Type B pancreatic cell (in vitro differentiated cells): ENCODE measurements around the gene FMN1. TPM values are rescaled to one million over a fixed set of nuclear protein-coding genes. Genes with fewer than 3 reads are reported as not detected.
A peak's percentile ranks its signal among the peaks of the same experiment; 100 is the strongest.

ENCODE experiments used
- DNase-seq: peaks from one replicate; pipeline ENCODE4 v3.0.0; 2021; ENCODE audit warnings: mixed read lengths; ENCODE audit not compliant: unreplicated experiment; ENCODE audit errors: extremely low spot score
- H3K27ac Mint-ChIP-seq: 2 replicates; pipeline ENCODE4 v1.8.0; 2021; ENCODE audit warnings: mild to moderate bottlenecking, mixed read lengths
- H3K27me3 Mint-ChIP-seq: 2 replicates; pipeline ENCODE4 v1.8.0; 2021; ENCODE audit warnings: mixed read lengths
- H3K36me3 Mint-ChIP-seq: 2 replicates; pipeline ENCODE4 v1.8.0; 2021; ENCODE audit warnings: mixed read lengths
- H3K4me1 Mint-ChIP-seq: one replicate; pipeline ENCODE4 v1.8.0; 2021; ENCODE audit warnings: mixed read lengths; ENCODE audit not compliant: unreplicated experiment
- H3K4me3 Mint-ChIP-seq: 2 replicates; pipeline ENCODE4 v1.8.0; 2021; ENCODE audit warnings: mild to moderate bottlenecking, mixed read lengths
- H3K9me3 Mint-ChIP-seq: 2 replicates; pipeline ENCODE4 v1.8.0; 2021; ENCODE audit warnings: mixed read lengths
- CTCF ChIP-seq: fragments of 200-600 bp; sonication (generic); conservative IDR thresholded peaks from 2 replicates; pipeline ENCODE4 v1.5.0; 2021; ENCODE audit warnings: antibody characterized with exemption, mild to moderate bottlenecking
- total RNA-seq: library from RNA; stranded (reverse); gene quantifications from 2 replicates; pipeline ENCODE4 v1.2.1, GENCODE V29; 2021; ENCODE audit warnings: low replicate concordance

The FMN1 gene
- total RNA-seq, 1 donor from 2014 or later, result 22.1 TPM

DNA sequence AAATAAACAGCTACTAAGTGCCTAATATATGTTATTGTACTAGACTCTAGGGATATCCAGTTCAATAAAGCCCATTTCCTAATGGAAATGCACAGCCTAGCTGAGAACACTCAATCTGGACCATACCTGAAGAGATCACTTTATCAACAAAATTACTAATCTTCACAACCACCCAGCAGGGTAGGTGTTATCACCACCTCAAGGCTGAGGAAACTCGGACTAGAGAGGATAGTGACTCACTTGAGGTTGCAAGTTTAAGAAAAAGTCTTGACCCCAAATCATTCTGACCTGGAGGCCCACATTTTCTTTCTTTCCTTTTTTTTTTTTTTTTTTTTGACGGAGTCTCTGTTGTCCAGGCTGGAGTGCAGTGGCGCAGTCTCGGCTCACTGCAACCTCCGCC, 3.1 kb upstream of the FMN1 start:
- peaks cover 21% of the 10 kb centered on the region for H3K4me1 Mint-ChIP-seq
- DNase-seq, result no peak
- H3K36me3 Mint-ChIP-seq, result no peaks in the 10 kb centered on the region
- no peak overlapping the region for H3K4me3 Mint-ChIP-seq
- H3K27ac Mint-ChIP-seq, result no peak overlapping the region
- peaks cover 36% of the 10 kb centered on the region for H3K27me3 Mint-ChIP-seq
- no peak for TF ChIP-seq CTCF
- H3K9me3 Mint-ChIP-seq, result no peaks in the 10 kb centered on the region

- Mint-ChIP-seq H3K4me3 (peak overlapping the region; percentile 86), H3K27me3 (peaks cover 41% of the 10 kb centered on the region), H3K4me1 (peaks cover 4% of the 10 kb centered on the region), H3K9me3 (no peaks in the 10 kb centered on the region), H3K27ac (peak overlapping the region; percentile 64), H3K36me3 (no peaks in the 10 kb centered on the region)
- DNase-seq, result no peak
- TF ChIP-seq CTCF, result no peak
These were observed 277 bp downstream of the FMN1 start for GRCh38 chr15:33194237-33194636.

- peaks cover 4% of the 10 kb centered on the region for H3K4me1 Mint-ChIP-seq
- no peaks in the 10 kb centered on the region for H3K9me3 Mint-ChIP-seq
- peaks cover 41% of the 10 kb centered on the region for H3K27me3 Mint-ChIP-seq
- no peaks in the 10 kb centered on the region for H3K36me3 Mint-ChIP-seq
- no peak for DNase-seq
- TF ChIP-seq CTCF, result no peak
- no peak overlapping the region for H3K27ac Mint-ChIP-seq
- no peak overlapping the region for H3K4me3 Mint-ChIP-seq
These were observed 2.9 kb downstream of the FMN1 start for GRCh38 chr15:33191591-33191990.

GRCh38 chr15:33190539-33190938, 4.0 kb downstream of the FMN1 start:
- Mint-ChIP-seq H3K4me3 (no peak overlapping the region), H3K27ac (no peak overlapping the region), H3K4me1 (peaks cover 4% of the 10 kb centered on the region), H3K27me3 (peaks cover 37% of the 10 kb centered on the region), H3K9me3 (no peaks in the 10 kb centered on the region), H3K36me3 (no peaks in the 10 kb centered on the region)
- no peak for DNase-seq
- no peak for TF ChIP-seq CTCF

GRCh38 chr15:33188641-33189257, 5.8 kb downstream of the FMN1 start:
- DNase-seq, result no peak
- no peaks in the 10 kb centered on the region for H3K36me3 Mint-ChIP-seq
- no peak overlapping the region for H3K4me3 Mint-ChIP-seq
- H3K4me1 Mint-ChIP-seq, result peaks cover 4% of the 10 kb centered on the region
- no peak for TF ChIP-seq CTCF
- H3K9me3 Mint-ChIP-seq, result no peaks in the 10 kb centered on the region
- no peak overlapping the region for H3K27ac Mint-ChIP-seq
- peaks cover 25% of the 10 kb centered on the region for H3K27me3 Mint-ChIP-seq

DNA sequence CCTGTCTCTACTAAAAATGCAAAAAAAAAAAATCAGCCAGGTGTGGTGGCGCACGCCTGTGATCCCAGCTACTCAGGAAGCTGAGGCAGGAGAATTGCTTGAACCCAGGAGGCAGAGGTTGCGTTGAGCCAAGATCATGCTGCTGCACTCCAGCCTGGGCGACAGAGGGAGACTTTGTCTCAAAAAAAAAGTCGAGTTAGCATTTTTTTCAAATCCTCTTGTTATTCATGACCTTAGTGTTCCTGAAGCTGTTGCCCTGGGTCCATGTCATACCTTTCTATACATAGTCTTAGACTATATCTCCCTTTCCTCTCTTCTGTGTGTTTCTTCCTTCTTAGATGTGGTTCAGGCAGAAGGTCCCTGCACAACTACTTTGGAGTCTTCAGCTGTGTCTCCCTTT, 6.4 kb downstream of the FMN1 start:
- DNase-seq, result no peak
- Mint-ChIP-seq H3K9me3 (no peaks in the 10 kb centered on the region), H3K36me3 (no peaks in the 10 kb centered on the region), H3K4me3 (no peak overlapping the region), H3K27ac (no peak overlapping the region), H3K4me1 (peaks cover 4% of the 10 kb centered on the region), H3K27me3 (peaks cover 19% of the 10 kb centered on the region)
- no peak for TF ChIP-seq CTCF
